Measurements from ENCODE around the gene ATG2A.

Gene ATG2A

GRCh38 chr11:64885367-64886286 is 31.4 kb downstream of the ATG2A start:
- DNase-seq (ENCODE audit: low read depth in 2 of 2) = no peak

GRCh38 chr11:64884019-64884418 is 33.0 kb downstream of the ATG2A start:
- DNase-seq (ENCODE audit: low read depth in 2 of 2) = no peak

- no peak for DNase-seq (ENCODE audit: low read depth in 2 of 2)
These were observed 33.4 kb downstream of the ATG2A start for GRCh38 chr11:64883575-64883974.

GRCh38 chr11:64882243-64882642 is 34.8 kb downstream of the ATG2A start:
- no peak for DNase-seq (ENCODE audit: low read depth in 2 of 2)

GRCh38 chr11:64881476-64881875 is 35.5 kb downstream of the ATG2A start:
- DNase-seq (ENCODE audit: low read depth in 2 of 2) = no peak

- DNase-seq (ENCODE audit: low read depth in 2 of 2) = no peak
These were observed 36.6 kb downstream of the ATG2A start for GRCh38 chr11:64880240-64881001.

- DNase-seq (ENCODE audit: low read depth in 2 of 2) = no peak
These were observed 37.6 kb downstream of the ATG2A start for GRCh38 chr11:64879244-64879900.

- DNase-seq (ENCODE audit: low read depth in 2 of 2) = peak; percentile 99 to 100
These were observed 38.3 kb downstream of the ATG2A start, which contains the start of gene EHD1 for GRCh38 chr11:64878494-64879243. EHD1 (minus strand) TSS chr11:64878621; CDS start chr11:64878464, 157 bp downstream.

GRCh38 chr11:64878223-64878493 is 38.9 kb downstream of the ATG2A start:
- no peak for DNase-seq (ENCODE audit: low read depth in 2 of 2)

- DNase-seq (ENCODE audit: low read depth in 2 of 2) = no peak
These were observed 39.4 kb downstream of the ATG2A start for GRCh38 chr11:64877390-64878222.

GRCh38 chr11:64876835-64877341 is 40.1 kb downstream of the ATG2A start:
- no peak for DNase-seq (ENCODE audit: low read depth in 2 of 2)

GRCh38 chr11:64876229-64876750 is 40.7 kb downstream of the ATG2A start:
- no peak for DNase-seq (ENCODE audit: low read depth in 2 of 2)

- DNase-seq (ENCODE audit: low read depth in 2 of 2) = no peak
These were observed 41.4 kb downstream of the ATG2A start for GRCh38 chr11:64875369-64876228.

GRCh38 chr11:64874308-64875240 is 42.4 kb downstream of the ATG2A start:
- no peak for DNase-seq (ENCODE audit: low read depth in 2 of 2)

- DNase-seq (ENCODE audit: low read depth in 2 of 2) = no peak
These were observed 44.1 kb downstream of the ATG2A start for GRCh38 chr11:64872790-64873488.

- no peak for DNase-seq (ENCODE audit: low read depth in 2 of 2)
These were observed 45.5 kb downstream of the ATG2A start for GRCh38 chr11:64871492-64871891.

GRCh38 chr11:64870893-64871466 is 46.0 kb downstream of the ATG2A start:
- no peak for DNase-seq (ENCODE audit: low read depth in 2 of 2)
